Measurements from ENCODE around the gene KLHL17.

DNA sequence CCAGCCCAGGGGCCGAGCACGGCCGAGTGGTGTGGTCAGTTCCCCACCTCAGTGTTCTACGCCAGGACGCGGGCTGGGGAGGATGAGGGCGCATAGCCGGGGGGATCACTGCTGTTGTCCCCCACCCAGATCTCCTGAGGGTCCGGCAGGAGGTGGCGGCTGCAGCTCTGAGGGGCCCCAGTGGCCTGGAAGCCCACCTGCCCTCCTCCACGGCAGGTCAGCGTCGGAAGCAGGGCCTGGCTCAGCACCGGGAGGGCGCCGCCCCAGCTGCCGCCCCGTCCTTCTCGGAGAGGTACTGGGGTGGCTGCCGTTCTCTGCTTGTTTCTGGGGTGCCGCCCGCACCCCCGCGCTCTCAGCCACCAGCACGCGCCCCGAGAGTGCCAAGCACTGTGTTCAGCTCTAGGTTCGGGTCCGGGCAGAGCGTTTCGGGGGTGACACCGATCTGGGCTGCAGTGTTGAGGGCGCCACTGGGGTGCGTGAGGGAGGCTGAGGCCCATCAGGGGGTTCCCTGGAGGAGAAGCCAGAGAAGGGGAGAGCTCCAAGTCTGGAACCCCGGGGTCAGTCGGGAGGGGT lies 19.3 kb upstream of the KLHL17 start:
- TF ChIP-seq GABPA (IDR thresholded peaks at IDR 0.05; ENCODE audit: low read depth) (no peak), CHD4 (IDR thresholded peaks at IDR 0.05) (no peak), FOXM1 (IDR thresholded peaks at IDR 0.05; ENCODE audit: low read depth, low read length) (no peak), CEBPB (IDR thresholded peaks at IDR 0.05; ENCODE audit: borderline replicate concordance in 1 of 2, low read depth in 2 of 2, low read length in 2 of 2) (no peak), POLR2A (IDR thresholded peaks at IDR 0.05; ENCODE audit: low read depth, low read length) (no peak), CREB1 (IDR thresholded peaks at IDR 0.05; ENCODE audit: low read depth) (no peak), ESRRA (IDR thresholded peaks at IDR 0.05; ENCODE audit: low read length) (no peak)
- TF ChIP-seq, protein P1, sequence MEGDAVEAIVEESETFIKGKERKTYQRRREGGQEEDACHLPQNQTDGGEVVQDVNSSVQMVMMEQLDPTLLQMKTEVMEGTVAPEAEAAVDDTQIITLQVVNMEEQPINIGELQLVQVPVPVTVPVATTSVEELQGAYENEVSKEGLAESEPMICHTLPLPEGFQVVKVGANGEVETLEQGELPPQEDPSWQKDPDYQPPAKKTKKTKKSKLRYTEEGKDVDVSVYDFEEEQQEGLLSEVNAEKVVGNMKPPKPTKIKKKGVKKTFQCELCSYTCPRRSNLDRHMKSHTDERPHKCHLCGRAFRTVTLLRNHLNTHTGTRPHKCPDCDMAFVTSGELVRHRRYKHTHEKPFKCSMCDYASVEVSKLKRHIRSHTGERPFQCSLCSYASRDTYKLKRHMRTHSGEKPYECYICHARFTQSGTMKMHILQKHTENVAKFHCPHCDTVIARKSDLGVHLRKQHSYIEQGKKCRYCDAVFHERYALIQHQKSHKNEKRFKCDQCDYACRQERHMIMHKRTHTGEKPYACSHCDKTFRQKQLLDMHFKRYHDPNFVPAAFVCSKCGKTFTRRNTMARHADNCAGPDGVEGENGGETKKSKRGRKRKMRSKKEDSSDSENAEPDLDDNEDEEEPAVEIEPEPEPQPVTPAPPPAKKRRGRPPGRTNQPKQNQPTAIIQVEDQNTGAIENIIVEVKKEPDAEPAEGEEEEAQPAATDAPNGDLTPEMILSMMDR (IDR thresholded peaks at IDR 0.05 in 2 of 3, conservative IDR thresholded peaks at IDR 0.05 in 1 of 3; ENCODE audit: control insufficient read depth in 2 of 3, extremely low read depth in 1 of 3, insufficient read depth in 1 of 3, low read depth in 3 of 3, low read length in 3 of 3) = no peak
- TF ChIP-seq, protein P2, sequence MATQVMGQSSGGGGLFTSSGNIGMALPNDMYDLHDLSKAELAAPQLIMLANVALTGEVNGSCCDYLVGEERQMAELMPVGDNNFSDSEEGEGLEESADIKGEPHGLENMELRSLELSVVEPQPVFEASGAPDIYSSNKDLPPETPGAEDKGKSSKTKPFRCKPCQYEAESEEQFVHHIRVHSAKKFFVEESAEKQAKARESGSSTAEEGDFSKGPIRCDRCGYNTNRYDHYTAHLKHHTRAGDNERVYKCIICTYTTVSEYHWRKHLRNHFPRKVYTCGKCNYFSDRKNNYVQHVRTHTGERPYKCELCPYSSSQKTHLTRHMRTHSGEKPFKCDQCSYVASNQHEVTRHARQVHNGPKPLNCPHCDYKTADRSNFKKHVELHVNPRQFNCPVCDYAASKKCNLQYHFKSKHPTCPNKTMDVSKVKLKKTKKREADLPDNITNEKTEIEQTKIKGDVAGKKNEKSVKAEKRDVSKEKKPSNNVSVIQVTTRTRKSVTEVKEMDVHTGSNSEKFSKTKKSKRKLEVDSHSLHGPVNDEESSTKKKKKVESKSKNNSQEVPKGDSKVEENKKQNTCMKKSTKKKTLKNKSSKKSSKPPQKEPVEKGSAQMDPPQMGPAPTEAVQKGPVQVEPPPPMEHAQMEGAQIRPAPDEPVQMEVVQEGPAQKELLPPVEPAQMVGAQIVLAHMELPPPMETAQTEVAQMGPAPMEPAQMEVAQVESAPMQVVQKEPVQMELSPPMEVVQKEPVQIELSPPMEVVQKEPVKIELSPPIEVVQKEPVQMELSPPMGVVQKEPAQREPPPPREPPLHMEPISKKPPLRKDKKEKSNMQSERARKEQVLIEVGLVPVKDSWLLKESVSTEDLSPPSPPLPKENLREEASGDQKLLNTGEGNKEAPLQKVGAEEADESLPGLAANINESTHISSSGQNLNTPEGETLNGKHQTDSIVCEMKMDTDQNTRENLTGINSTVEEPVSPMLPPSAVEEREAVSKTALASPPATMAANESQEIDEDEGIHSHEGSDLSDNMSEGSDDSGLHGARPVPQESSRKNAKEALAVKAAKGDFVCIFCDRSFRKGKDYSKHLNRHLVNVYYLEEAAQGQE (IDR thresholded peaks at IDR 0.05; ENCODE audit: low read depth, low read length) = no peak
- TF ChIP-seq, protein P3, sequence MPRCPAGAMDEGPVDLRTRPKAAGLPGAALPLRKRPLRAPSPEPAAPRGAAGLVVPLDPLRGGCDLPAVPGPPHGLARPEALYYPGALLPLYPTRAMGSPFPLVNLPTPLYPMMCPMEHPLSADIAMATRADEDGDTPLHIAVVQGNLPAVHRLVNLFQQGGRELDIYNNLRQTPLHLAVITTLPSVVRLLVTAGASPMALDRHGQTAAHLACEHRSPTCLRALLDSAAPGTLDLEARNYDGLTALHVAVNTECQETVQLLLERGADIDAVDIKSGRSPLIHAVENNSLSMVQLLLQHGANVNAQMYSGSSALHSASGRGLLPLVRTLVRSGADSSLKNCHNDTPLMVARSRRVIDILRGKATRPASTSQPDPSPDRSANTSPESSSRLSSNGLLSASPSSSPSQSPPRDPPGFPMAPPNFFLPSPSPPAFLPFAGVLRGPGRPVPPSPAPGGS (IDR thresholded peaks at IDR 0.05; ENCODE audit: borderline replicate concordance, insufficient read depth, low read depth, low read length, poor library complexity, severe bottlenecking) = no peak
